MM.1S (cell line): ENCODE results near the gene SWAP70.

Experiments
- EZH2phosphoT487 ChIP-seq: fragments of 300-600 bp; sonication (generic); IDR thresholded peaks from 2 replicates; pipeline ENCODE4 v1.6.1; 2018; ENCODE audit warnings: antibody characterized with exemption, low read length
- TF ChIP-seq, protein P1 (sequence below): fragments of 300-600 bp; sonication (generic); IDR thresholded peaks from 2 replicates; pipeline ENCODE4 v1.5.1; 2016; ENCODE audit warnings: antibody characterized with exemption, low read length, mixed read lengths

DNA sequence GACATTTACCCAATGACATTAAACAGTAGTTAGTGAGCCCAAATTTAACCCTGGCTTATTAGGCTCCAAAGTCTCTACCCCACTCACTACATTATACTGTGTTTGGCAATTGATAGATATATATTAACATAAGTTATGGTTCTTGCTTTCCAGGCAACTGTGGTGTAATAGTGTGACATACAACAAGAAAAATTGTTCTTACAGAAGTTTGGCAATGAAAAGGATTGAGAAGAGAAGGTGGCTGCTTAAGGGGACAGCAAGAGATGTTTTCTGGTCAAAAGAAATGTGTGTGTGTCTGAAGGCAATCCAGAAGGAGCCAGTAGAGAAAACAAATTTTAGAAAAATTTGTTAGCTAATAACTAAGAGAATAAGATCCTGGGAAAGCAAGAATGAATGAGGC is 132.4 kb downstream of the SWAP70 start:
- TF ChIP-seq, protein P1, sequence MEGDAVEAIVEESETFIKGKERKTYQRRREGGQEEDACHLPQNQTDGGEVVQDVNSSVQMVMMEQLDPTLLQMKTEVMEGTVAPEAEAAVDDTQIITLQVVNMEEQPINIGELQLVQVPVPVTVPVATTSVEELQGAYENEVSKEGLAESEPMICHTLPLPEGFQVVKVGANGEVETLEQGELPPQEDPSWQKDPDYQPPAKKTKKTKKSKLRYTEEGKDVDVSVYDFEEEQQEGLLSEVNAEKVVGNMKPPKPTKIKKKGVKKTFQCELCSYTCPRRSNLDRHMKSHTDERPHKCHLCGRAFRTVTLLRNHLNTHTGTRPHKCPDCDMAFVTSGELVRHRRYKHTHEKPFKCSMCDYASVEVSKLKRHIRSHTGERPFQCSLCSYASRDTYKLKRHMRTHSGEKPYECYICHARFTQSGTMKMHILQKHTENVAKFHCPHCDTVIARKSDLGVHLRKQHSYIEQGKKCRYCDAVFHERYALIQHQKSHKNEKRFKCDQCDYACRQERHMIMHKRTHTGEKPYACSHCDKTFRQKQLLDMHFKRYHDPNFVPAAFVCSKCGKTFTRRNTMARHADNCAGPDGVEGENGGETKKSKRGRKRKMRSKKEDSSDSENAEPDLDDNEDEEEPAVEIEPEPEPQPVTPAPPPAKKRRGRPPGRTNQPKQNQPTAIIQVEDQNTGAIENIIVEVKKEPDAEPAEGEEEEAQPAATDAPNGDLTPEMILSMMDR: no peak
- no peak for TF ChIP-seq EZH2phosphoT487
